HG02571 (cell line): ENCODE measurements around the gene SLC4A5.

ENCODE experiments used
- ATAC-seq: cut with Tn5 transposase; IDR thresholded peaks from one replicate; pipeline ENCODE4 v1.9.1; 2021; ENCODE audit warnings: mild to moderate bottlenecking, moderate library complexity; ENCODE audit not compliant: unreplicated experiment

The SLC4A5 gene

GRCh38 chr2:74343316-74343715 lies at the start of gene SLC4A5:
Gene SLC4A5 (minus strand): TSS chr2:74343416. CDS start chr2:74315023, 28,393 bp downstream.
- no peak for ATAC-seq

DNA sequence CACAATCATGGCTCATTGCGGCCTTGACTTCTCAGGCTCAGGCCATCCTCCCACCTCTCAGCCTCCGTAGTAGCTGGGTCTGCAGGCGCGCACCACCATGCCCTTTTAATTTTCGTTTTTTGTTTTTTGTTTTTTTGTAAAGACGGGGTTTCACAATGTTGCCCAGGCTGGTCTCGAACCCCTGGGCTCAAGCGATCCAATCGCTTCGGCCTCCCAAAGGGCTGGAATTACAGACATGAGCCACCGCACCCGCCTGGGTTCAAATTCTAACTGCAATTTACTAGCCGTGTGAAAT lies 49.2 kb upstream of the SLC4A5 start:
- ATAC-seq, result no peak

GRCh38 chr2:74391580-74392448 lies 48.6 kb upstream of the SLC4A5 start:
- ATAC-seq, result peak; percentile 56

DNA sequence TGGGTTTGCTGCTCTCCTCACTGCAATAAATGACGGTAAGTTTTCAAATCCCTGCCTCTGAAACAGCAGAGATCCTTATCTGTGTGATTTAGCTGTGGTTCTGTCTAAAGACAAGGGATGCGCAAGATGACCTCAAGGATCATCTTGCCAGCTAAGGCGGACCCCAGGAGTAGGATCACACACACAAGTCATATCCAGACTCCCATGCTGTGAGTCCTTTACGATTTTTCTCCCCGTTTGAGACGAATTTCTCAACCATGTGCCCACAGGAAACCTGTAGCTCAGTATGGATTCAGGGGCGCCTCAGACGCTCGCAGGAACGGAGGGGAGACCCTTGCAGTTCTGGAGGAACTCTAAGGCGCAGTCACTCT lies 48.0 kb upstream of the SLC4A5 start:
- ATAC-seq, result peak; percentile 16

GRCh38 chr2:74390606-74391005 lies 47.4 kb upstream of the SLC4A5 start:
- no peak for ATAC-seq

DNA sequence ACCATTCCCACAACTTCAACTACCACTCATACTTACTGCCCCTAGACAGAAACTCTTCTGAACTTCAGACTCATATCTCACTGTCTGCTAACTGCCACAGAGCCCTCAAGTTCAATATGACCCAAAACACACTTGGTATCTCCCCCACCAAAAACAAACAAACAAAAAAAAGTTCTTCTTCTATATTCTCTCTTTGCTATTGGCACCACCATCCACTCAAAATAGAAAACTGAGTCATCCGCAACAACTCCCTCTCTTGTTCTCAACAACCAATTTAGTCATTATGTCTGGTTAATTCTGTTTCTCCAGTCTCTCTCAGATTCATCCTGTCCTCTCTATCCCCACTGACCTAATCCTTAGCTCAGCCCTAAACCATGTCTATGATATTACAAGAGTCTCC lies 44.1 kb upstream of the SLC4A5 start:
- no peak for ATAC-seq

- ATAC-seq, result no peak
Measured at GRCh38 chr2:74385396-74385795, 42.2 kb upstream of the SLC4A5 start.

DNA sequence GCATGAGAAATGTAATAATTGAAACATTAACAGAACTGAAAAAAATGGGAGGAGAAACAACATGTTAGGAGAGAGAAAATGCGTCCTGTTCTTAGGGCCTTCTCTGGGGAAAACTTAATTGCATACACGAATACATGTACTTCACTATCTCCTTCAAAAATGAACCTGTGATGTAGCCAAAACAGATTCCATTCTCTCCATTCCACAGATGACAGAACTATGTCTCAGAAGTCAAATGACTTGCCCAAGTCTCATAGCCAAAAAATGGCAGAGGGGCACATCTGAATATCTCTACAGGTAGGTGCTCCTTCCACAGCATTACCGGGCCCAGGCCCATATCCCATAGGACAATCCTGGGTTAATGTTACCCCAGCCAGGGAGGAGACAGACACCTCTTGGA lies 40.8 kb upstream of the SLC4A5 start:
- ATAC-seq, result no peak

- ATAC-seq, result no peak
Measured at GRCh38 chr2:74383254-74383653, 40.0 kb upstream of the SLC4A5 start.

GRCh38 chr2:74381751-74382150 lies 38.5 kb upstream of the SLC4A5 start:
- no peak for ATAC-seq

DNA sequence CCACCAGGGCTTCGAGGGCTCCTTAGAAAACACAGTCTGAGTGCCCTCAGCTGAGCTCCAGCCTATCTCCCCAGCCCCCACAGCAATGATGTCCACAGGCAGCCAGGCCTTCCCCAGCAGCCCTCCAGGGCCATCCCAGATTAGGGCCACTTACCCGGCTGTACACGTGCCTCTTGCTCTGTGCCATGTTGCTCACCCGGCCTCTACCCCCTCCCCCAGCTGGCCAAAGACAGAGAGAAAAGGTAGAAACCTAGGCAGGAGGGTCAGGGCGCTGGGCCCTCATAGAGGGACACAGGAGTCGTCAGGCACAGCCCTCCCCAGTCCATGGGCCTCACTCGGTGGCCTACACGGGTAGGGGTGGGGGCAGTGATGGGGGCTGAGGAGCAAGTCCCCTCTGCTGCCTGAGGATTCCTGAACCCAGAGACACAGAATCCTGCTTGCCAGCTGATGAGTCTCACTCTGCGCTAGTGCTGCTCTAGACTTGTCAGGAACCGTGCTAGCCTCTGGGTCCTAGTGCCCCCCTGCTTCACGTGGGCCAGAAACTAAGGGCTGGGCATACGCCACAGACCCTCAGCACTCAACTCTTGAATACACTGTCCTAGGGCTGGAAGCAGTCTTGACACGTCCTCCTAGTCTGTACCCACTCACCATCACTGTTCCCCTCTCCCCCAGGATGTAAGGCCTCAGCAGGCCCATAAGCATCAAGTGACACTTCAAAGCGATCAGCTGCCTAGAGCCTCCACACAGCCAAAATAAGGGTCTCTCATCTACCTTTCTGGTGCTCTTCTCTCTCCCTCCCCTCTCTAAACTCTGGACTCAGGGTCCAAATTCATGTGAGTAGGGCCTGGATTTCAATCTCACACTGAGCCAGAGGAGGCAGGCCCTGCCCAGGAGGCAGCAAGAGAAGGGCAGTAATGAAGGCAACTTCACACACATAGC lies 36.9 kb upstream of the SLC4A5 start, which contains the start of gene DCTN1:
TSS of gene DCTN1 (minus strand) at position 461 of the 939 bp plus-strand sequence. CDS start at position 187, 274 bp downstream.
- no peak for ATAC-seq

DNA sequence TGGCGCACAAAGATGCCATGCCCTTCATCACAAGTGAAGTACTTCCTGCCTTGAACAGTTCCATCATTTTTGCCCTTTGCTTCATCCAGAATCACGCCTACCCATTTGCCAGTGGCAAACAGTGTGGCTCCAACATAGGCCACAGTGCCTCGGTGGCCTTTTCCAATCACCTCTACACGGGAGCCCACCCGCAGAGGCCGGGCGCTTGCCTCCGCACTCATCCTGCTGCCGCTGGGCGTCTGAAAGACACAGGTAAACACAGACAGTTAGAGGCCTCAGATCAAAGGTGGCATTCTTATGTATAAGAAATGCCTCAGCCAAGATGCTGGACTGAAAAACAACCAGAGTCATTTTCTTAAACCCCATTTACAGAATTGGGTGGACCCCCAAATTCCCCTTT lies 34.8 kb upstream of the SLC4A5 start:
- ATAC-seq, result no peak

DNA sequence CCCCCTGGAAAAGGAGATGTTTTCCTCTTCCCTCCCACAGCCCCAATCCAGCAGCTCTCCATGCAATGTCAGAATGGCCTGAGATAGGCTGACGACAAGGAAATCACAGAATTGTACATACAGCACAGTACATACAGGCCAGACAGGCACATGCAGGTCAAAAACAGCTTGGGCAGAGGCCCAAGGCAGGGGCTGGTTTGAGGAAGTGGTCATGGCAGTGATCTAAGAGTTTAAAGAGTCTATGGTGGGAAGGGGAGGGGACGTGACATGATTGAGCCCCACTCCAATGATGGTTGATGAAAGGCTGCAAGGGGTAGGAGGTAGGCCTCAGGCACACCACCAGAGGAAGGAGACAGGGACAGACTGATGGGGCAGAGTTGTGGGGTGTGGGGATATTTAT lies 32.6 kb upstream of the SLC4A5 start:
- no peak for ATAC-seq

- no peak for ATAC-seq
Measured at GRCh38 chr2:74374509-74375205, 31.4 kb upstream of the SLC4A5 start.

- no peak for ATAC-seq
Measured at GRCh38 chr2:74373985-74374384, 30.8 kb upstream of the SLC4A5 start.

GRCh38 chr2:74373221-74373676 lies 30.0 kb upstream of the SLC4A5 start:
- no peak for ATAC-seq

DNA sequence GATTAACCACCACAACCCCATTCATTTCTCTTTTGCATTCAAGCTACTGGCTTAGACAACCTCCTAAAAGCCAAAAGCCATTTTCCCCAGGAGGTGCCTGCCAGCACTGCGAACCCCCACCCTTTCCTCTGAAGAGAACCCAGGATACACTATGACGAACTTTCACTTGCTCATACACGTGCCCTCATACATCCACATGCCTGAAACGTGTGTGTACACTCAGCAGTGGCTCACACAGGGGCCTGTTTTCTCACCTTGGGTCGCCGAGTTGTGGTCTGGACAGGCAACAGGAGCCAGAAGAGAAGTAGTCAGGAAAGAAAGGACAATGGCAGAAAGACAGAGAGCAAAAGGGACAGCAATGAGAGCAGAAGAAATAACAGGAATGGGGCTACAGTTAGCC lies 29.5 kb upstream of the SLC4A5 start:
- ATAC-seq, result no peak

GRCh38 chr2:74371421-74371820 lies 28.2 kb upstream of the SLC4A5 start:
- ATAC-seq, result no peak

- no peak for ATAC-seq
Measured at GRCh38 chr2:74369976-74370375, 26.8 kb upstream of the SLC4A5 start.

DNA sequence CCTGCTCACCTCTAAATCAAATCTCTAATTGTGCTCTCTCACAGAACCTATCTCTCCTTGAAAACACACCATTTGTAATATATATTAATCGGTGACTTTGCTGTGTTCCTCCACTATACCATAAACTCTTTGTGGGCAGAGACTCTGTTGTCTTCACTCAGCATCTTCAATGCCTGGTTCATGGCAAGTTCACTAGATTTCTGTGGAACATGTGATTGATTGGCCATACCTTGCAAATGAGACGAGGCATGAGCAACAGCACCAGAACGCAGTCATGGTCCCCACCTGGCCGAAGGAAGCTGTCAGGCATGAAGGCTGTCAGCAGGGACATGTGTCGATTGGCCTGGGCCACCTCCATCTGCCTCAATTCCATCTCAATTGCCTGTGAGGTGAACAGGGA lies 25.3 kb upstream of the SLC4A5 start:
- no peak for ATAC-seq

- ATAC-seq, result no peak
Measured at GRCh38 chr2:74367789-74368188, 24.6 kb upstream of the SLC4A5 start.
